OCI-LY3 (cell line): ENCODE data around the gene BEND4.

ENCODE experiments used
- H2AFZ ChIP-seq: fragments of 200-600, 300-600 bp; shearing (Covaris generic); 2 replicates; pipeline ENCODE4 v1.6.0; 2014; ENCODE audit warnings: antibody characterized with exemption, low read depth, low read length
- H3K27ac ChIP-seq: fragments of 200-600, 300-600 bp; sonication (generic); 2 replicates; pipeline ENCODE4 v1.5.1; 2014; ENCODE audit warnings: mild to moderate bottlenecking, low read length, moderate library complexity, mixed read lengths
- H3K27me3 ChIP-seq: fragments of 200-600, 300-600 bp; sonication (generic); 2 replicates; pipeline ENCODE4 v1.6.1; 2014; ENCODE audit warnings: low read depth, low read length, mixed read lengths
- H3K36me3 ChIP-seq: fragments of 200-600, 300-600 bp; sonication (generic); replicated peaks from 2 replicates; pipeline ENCODE3; 2014; ENCODE audit warnings: low read depth, low read length, mixed read lengths
- H3K4me1 ChIP-seq: fragments of 300-600, 200-600 bp; sonication (generic); 2 replicates; pipeline ENCODE4 v1.6.1; 2014; ENCODE audit warnings: low read length, mixed read lengths
- H3K4me2 ChIP-seq: fragments of 200-600, 300-600 bp; sonication (generic); 2 replicates; pipeline ENCODE4 v1.6.1; 2014; ENCODE audit warnings: low read length, mixed read lengths
- H3K4me3 ChIP-seq: fragments of 300-600, 200-600 bp; sonication (generic); 2 replicates; pipeline ENCODE4 v1.5.1; 2014; ENCODE audit warnings: antibody characterized with exemption, mild to moderate bottlenecking, low read length, moderate library complexity
- H3K79me2 ChIP-seq: fragments of 300-600, 200-600 bp; shearing (Covaris generic); 2 replicates; pipeline ENCODE4 v1.6.1; 2014; ENCODE audit warnings: mild to moderate bottlenecking, low read length, mixed read lengths
- H3K9ac ChIP-seq: fragments of 300-600, 200-600 bp; shearing (Covaris generic); 2 replicates; pipeline ENCODE4 v1.6.0; 2014; ENCODE audit warnings: mild to moderate bottlenecking, low read length, moderate library complexity
- H3K9me3 ChIP-seq: fragments of 200-600, 300-600 bp; shearing (Covaris generic); 2 replicates; pipeline ENCODE4 v1.6.1; 2014; ENCODE audit warnings: low read length, mixed read lengths; ENCODE audit not compliant: insufficient read depth
- H4K20me1 ChIP-seq: fragments of 200-600, 300-600 bp; sonication (generic); 2 replicates; pipeline ENCODE4 v1.6.1; 2016; ENCODE audit warnings: low read length, mixed read lengths; ENCODE audit not compliant: insufficient read depth
- EZH2phosphoT487 ChIP-seq: fragments of 200-600 bp; shearing (Covaris generic); IDR thresholded peaks from 2 replicates; pipeline ENCODE4 v1.6.1; 2018; ENCODE audit warnings: antibody characterized with exemption, mixed run types, low read depth
- TF ChIP-seq, protein P1 (sequence below): fragments of 200-600, 300-600 bp; sonication (generic); IDR thresholded peaks from 2 replicates; pipeline ENCODE4 v1.5.1; 2014; ENCODE audit warnings: antibody characterized with exemption, low read length, low read depth

The BEND4 gene

DNA sequence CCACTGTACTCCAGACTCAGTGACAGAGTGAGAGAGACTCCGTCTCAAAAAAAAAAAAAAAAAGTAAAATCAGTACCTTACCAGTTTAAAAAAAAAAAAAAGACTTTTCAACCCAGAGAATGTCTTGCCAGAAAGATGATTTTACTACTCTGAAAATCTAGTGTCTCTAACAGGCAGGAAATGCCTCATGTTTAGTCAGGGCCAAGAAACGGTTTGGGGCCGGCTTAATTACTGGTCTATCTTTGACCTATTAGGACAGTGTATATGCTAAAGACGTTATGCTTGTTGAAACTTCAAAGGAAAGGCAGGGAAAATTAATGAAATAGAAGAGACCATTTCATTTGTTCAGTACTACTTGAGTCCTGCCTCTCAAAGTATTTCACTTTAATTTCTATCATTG lies 9.9 kb downstream of the BEND4 start:
- Histone ChIP-seq H3K9me3 (no peaks in the 10 kb centered on the region), H3K36me3 (peaks cover 9% of the 10 kb centered on the region), H4K20me1 (no peaks in the 10 kb centered on the region), H3K27me3 (no peaks in the 10 kb centered on the region), H3K27ac (no peak overlapping the region), H3K4me2 (no peak overlapping the region), H3K9ac (no peak overlapping the region), H2AFZ (no peak overlapping the region), H3K4me1 (peaks cover 12% of the 10 kb centered on the region), H3K79me2 (no peaks in the 10 kb centered on the region; the same call in 1 of the 2 replicates), H3K4me3 (no peak overlapping the region)
- TF ChIP-seq, protein P1, sequence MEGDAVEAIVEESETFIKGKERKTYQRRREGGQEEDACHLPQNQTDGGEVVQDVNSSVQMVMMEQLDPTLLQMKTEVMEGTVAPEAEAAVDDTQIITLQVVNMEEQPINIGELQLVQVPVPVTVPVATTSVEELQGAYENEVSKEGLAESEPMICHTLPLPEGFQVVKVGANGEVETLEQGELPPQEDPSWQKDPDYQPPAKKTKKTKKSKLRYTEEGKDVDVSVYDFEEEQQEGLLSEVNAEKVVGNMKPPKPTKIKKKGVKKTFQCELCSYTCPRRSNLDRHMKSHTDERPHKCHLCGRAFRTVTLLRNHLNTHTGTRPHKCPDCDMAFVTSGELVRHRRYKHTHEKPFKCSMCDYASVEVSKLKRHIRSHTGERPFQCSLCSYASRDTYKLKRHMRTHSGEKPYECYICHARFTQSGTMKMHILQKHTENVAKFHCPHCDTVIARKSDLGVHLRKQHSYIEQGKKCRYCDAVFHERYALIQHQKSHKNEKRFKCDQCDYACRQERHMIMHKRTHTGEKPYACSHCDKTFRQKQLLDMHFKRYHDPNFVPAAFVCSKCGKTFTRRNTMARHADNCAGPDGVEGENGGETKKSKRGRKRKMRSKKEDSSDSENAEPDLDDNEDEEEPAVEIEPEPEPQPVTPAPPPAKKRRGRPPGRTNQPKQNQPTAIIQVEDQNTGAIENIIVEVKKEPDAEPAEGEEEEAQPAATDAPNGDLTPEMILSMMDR, result no peak
- TF ChIP-seq EZH2phosphoT487, result no peak

DNA sequence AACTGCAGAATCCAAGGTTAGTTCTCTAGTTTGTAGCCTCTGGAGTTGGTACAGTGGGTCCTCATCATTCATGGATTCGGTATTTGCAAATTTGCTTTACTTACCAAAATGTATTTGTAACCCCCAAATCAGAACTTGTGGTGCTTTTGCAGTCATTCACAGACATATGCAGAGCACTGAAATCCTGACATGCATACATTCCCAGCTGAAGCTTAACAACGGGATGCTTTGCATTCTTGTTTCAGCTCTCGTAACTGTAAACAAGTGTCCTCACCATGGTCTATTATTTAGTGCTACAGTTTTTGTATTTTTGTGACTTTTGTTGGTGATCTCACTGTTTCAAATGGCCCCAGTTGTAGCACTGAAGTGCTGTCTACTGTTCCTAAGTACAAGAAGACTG lies 16.1 kb downstream of the BEND4 start:
- Histone ChIP-seq H3K4me3 (no peak overlapping the region), H3K36me3 (peaks cover 8% of the 10 kb centered on the region), H3K9me3 (no peaks in the 10 kb centered on the region), H3K79me2 (no peaks in the 10 kb centered on the region), H3K9ac (no peak overlapping the region), H3K4me1 (no peaks in the 10 kb centered on the region), H3K4me2 (no peak overlapping the region), H4K20me1 (no peaks in the 10 kb centered on the region), H3K27ac (no peak overlapping the region), H2AFZ (no peak overlapping the region), H3K27me3 (no peaks in the 10 kb centered on the region)
- no peak for TF ChIP-seq EZH2phosphoT487
- TF ChIP-seq, protein P1, result no peak

DNA sequence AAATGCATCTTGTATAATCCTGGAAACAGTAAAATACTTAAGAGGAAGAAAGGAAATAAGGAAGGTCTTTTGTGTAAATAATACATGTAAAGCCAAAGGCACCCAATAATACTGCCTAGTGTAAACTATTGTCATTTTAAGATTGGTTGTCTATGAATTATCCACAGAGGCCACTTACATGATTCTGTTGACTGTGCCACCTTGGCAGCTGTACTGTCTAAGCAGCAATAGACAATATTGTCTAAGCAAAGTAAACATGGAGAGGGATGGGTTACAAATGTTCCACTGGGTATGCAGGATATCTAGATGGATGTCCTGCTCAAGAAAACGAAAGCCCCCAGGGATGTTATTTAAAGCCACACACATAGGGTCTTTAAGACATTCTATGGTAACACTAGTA lies 19.4 kb downstream of the BEND4 start:
- Histone ChIP-seq H3K9me3 (no peaks in the 10 kb centered on the region), H3K4me2 (no peak overlapping the region), H2AFZ (no peak overlapping the region)

DNA sequence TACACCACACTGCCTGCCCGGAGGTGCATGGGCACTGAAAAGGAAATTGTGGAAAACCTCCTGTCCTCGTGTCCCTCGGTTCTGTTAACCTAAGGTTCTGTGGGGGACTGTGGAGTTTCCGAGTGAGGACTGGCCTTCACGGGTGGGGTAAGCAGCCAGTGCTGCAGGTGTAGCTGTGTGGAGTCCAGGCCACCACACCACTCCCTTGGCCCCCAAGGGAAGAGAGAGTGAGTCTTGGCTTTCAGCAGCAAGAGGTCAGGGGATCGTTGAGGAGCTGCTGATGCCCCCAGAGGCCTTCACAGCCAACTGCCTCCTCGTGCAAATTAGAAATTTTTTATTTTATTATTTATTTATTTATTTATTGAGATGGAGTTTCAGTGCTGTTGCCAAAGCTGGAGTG lies 20.4 kb downstream of the BEND4 start:
- no peak overlapping the region for H3K4me3 ChIP-seq
- no peak for TF ChIP-seq EZH2phosphoT487
- TF ChIP-seq, protein P1, result no peak
- no peaks in the 10 kb centered on the region for H3K27me3 ChIP-seq
- peaks cover 5% of the 10 kb centered on the region for H3K4me1 ChIP-seq
- no peak overlapping the region for H2AFZ ChIP-seq
- H3K9ac ChIP-seq, result no peak overlapping the region
- peaks cover 3% of the 10 kb centered on the region for H3K36me3 ChIP-seq
- no peak overlapping the region for H3K27ac ChIP-seq
- no peaks in the 10 kb centered on the region for H4K20me1 ChIP-seq
- H3K4me2 ChIP-seq, result no peak overlapping the region
- no peaks in the 10 kb centered on the region for H3K9me3 ChIP-seq
- no peaks in the 10 kb centered on the region for H3K79me2 ChIP-seq

More for the DNA sequence above, 19.4 kb downstream of the BEND4 start:
- Histone ChIP-seq H3K9ac (no peak overlapping the region), H3K27ac (no peak overlapping the region), H4K20me1 (no peaks in the 10 kb centered on the region), H3K4me3 (no peak overlapping the region), H3K79me2 (no peaks in the 10 kb centered on the region), H3K36me3 (peaks cover 3% of the 10 kb centered on the region), H3K4me1 (no peaks in the 10 kb centered on the region), H3K27me3 (no peaks in the 10 kb centered on the region)
- TF ChIP-seq, protein P1, result no peak
- no peak for TF ChIP-seq EZH2phosphoT487
